Measurements from ENCODE around the gene ANO7. TPM values are rescaled to one million over a fixed set of nuclear protein-coding genes. Genes with fewer than 3 reads are reported as not detected.

The ANO7 gene
- total RNA-seq, 4 donors from 2014 or later, result 0.59 TPM; not detected in 3

DNA sequence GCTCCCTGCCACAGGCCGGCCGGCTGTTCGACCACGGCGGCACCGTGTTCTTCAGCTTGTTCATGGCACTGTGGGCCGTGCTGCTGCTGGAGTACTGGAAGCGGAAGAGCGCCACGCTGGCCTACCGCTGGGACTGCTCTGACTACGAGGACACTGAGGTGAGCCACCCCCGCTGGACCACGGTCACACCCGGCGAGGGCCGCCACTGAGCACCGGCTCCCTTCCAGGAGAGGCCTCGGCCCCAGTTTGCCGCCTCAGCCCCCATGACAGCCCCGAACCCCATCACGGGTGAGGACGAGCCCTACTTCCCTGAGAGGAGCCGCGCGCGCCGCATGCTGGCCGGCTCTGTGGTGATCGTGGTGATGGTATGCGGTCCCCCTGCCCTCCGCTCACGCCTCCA, 20.8 kb downstream of the ANO7 start:
- H3K27me3 ChIP-seq, result peaks cover 0 to 12% (median 0%) of the 10 kb centered on the region in 4 donors
- no peak overlapping the region for H3K27ac ChIP-seq
- no peaks in the 10 kb centered on the region for H3K36me3 ChIP-seq
- WGBS, 2 donors, result 74% methylated on average over 6 to 9 of the region's 33 CpGs
- H3K9me3 ChIP-seq, result no peaks in the 10 kb centered on the region
- DNase-seq, result no peak
- intact Hi-C loops (cut with DNase I), result no loop called here
- no peaks in the 10 kb centered on the region for H3K4me1 ChIP-seq
- H3K4me3 ChIP-seq, result no peak overlapping the region
- TF ChIP-seq, protein P1, sequence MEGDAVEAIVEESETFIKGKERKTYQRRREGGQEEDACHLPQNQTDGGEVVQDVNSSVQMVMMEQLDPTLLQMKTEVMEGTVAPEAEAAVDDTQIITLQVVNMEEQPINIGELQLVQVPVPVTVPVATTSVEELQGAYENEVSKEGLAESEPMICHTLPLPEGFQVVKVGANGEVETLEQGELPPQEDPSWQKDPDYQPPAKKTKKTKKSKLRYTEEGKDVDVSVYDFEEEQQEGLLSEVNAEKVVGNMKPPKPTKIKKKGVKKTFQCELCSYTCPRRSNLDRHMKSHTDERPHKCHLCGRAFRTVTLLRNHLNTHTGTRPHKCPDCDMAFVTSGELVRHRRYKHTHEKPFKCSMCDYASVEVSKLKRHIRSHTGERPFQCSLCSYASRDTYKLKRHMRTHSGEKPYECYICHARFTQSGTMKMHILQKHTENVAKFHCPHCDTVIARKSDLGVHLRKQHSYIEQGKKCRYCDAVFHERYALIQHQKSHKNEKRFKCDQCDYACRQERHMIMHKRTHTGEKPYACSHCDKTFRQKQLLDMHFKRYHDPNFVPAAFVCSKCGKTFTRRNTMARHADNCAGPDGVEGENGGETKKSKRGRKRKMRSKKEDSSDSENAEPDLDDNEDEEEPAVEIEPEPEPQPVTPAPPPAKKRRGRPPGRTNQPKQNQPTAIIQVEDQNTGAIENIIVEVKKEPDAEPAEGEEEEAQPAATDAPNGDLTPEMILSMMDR (IDR thresholded peaks at IDR 0.05), result no peak
- no peak for TF ChIP-seq POLR2A (IDR thresholded peaks at IDR 0.05)

DNA sequence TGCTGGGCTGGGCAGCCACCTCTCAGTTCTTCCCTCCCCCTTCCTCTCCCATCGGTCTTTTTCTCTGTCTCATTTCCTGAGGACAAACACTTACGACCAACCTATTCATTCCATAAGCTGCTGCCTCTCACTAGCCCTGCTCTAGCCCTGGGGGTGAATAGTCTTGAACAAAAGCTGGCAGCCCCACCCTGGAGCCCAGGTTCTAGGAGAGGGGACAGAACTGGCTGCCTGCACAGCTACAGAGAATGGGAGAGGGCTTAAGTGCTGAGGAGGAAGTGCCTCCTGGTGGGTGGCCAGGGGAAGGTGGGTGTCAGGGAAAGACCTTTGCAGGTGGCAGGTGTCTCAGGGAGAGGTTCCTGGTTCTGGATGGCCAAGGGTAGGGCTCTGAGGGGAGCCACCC, 22.8 kb downstream of the ANO7 start:
- no peak for DNase-seq
- TF ChIP-seq, protein P1 (IDR thresholded peaks at IDR 0.05), result no peak
- TF ChIP-seq POLR2A (IDR thresholded peaks at IDR 0.05), result no peak
- Histone ChIP-seq H3K27ac (no peak overlapping the region), H3K4me3 (no peak overlapping the region), H3K36me3 (no peaks in the 10 kb centered on the region), H3K9me3 (no peaks in the 10 kb centered on the region), H3K27me3 (peaks cover 0 to 12% (median 0%) of the 10 kb centered on the region in 4 donors), H3K4me1 (no peaks in the 10 kb centered on the region)
- intact Hi-C loops (cut with DNase I), result no loop called here
- 11 to 16% methylated on average over 2 of the region's 2 CpGs for WGBS, 2 donors

DNA sequence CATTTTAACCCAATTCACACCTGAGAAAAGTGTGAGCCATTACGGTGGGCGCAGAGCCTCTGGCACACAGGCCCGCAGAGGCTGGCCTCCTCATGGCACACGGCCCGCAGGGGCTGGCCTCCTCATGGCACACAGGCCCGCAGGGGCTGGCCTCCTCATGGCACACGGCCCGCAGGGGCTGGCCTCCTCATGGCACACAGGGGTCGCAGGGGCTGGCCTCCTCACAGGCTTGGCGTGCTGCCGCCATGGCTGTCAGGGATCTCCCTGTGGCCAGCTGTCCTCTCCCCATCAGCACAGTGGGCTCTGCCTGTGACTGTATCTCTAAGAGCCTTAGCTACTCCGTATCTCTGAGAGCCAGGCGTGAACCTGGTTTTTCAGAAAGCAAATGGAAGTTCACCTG, 24.6 kb downstream of the ANO7 start:
- Histone ChIP-seq H3K4me3 (no peak overlapping the region), H3K27me3 (peaks cover 0 to 12% (median 0%) of the 10 kb centered on the region in 4 donors), H3K36me3 (no peaks in the 10 kb centered on the region), H3K9me3 (no peaks in the 10 kb centered on the region), H3K4me1 (peaks cover 0 to 9% (median 3%) of the 10 kb centered on the region in 3 donors), H3K27ac (no peak overlapping the region)
- intact Hi-C loops (cut with DNase I), result no loop called here
- TF ChIP-seq, protein P1 (IDR thresholded peaks at IDR 0.05), result no peak
- no peak for TF ChIP-seq POLR2A (IDR thresholded peaks at IDR 0.05)
- 80 to 87% methylated on average over 1 to 3 of the region's 13 CpGs for WGBS, 2 donors
- no peak for DNase-seq

DNA sequence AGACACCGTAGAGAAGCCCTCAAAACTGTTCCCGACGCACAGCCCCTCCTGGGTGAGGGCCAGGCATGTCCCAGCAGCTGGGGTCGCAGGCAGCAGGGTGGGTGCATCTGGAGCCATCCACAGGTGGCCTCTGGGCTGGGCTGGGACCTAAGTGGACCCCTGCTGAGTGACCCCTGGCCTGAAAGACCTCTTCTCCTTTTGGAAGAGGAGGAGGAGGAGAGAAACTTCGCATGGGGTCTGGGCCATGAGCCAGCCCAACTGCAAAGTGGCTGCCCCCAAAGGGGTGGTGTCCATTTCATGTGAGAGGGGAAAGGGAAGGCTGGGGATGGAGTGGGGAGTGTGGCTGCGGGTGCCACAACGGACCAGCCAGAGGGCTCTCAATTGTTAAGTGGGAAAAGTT, 25.1 kb downstream of the ANO7 start:
- WGBS, 2 donors, result 54 to 59% methylated on average over 3 to 6 of the region's 7 CpGs
- no peaks in the 10 kb centered on the region for H3K9me3 ChIP-seq
- no peaks in the 10 kb centered on the region for H3K36me3 ChIP-seq
- H3K27me3 ChIP-seq, result peaks cover 0 to 12% (median 0%) of the 10 kb centered on the region in 4 donors
- DNase-seq, result no peak
- H3K27ac ChIP-seq, result no peak overlapping the region
- intact Hi-C loops (cut with DNase I), result no loop called here
- TF ChIP-seq, protein P1 (IDR thresholded peaks at IDR 0.05), result no peak
- TF ChIP-seq POLR2A (IDR thresholded peaks at IDR 0.05), result no peak
- peaks cover 4 to 14% (median 5%) of the 10 kb centered on the region in 3 donors for H3K4me1 ChIP-seq
- no peak overlapping the region for H3K4me3 ChIP-seq

DNA sequence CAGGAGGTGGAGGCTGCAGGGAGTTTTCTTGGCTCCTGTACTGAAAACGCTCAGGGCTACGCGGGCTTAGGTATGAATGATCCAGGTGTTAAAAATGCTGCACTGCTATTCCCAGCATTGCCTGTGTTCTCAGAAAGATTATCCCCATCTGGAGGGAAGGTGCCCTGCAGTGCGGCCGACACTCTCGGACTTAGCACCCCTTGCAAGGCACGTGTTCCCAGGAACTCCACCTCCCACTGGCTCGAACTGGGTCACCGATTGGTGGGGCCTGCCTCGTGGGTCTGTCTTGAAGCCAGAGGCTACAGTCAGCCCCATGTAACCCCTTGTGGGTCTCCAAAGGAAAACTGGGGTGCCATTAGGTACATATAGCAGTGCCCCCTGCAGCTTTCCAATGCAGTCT, 25.7 kb downstream of the ANO7 start:
- intact Hi-C loops (cut with DNase I), result no loop called here
- H3K9me3 ChIP-seq, result no peaks in the 10 kb centered on the region
- H3K4me1 ChIP-seq, result peaks cover 7 to 20% (median 10%) of the 10 kb centered on the region in 3 donors
- WGBS, 2 donors, result 42 to 48% methylated on average over 3 to 10 of the region's 10 CpGs
- no peak for TF ChIP-seq POLR2A (IDR thresholded peaks at IDR 0.05)
- TF ChIP-seq, protein P1 (IDR thresholded peaks at IDR 0.05), result no peak
- H3K36me3 ChIP-seq, result no peaks in the 10 kb centered on the region
- H3K27ac ChIP-seq, result no peak overlapping the region
- no peak for DNase-seq
- no peak overlapping the region for H3K4me3 ChIP-seq
- peaks cover 0 to 12% (median 0%) of the 10 kb centered on the region in 4 donors for H3K27me3 ChIP-seq
